HG03520 (cell line): ENCODE results near the gene TSPAN14.

Experiments used
- ATAC-seq: cut with Tn5 transposase; IDR thresholded peaks from one replicate; pipeline ENCODE4 v1.9.1; 2021; ENCODE audit warnings: mild to moderate bottlenecking, moderate library complexity; ENCODE audit not compliant: unreplicated experiment

TSPAN14 gene

GRCh38 chr10:80580638-80581468 is 126.7 kb downstream of the TSPAN14 start:
- no peak for ATAC-seq

- ATAC-seq, result no peak
These were observed 127.3 kb downstream of the TSPAN14 start for GRCh38 chr10:80581469-80581835.

GRCh38 chr10:80582286-80582960 is 128.3 kb downstream of the TSPAN14 start:
- ATAC-seq, result no peak
